Mammary epithelial cell (primary cell): Measurements from ENCODE around the gene PROM2.

Experiments used
- CTCF ChIP-seq, 2 donors: IDR thresholded peaks in 1 of 2; conservative IDR thresholded peaks in 1 of 2; 2 replicates each; pipeline ENCODE4 v1.5.1; 2011 to 2012; ENCODE audit warnings: inconsistent platforms in 2 of 2, low read length in 2 of 2, mild to moderate bottlenecking in 2 of 2, control low read depth in 1 of 2, low read depth in 1 of 2; ENCODE audit not compliant: insufficient read depth in 1 of 2; ENCODE audit errors: extremely low read depth in 1 of 2
- EZH2 ChIP-seq: IDR thresholded peaks from 2 replicates; pipeline ENCODE4 v1.6.1; 2012; ENCODE audit warnings: low read length, inconsistent platforms, borderline replicate concordance

- TF ChIP-seq EZH2 (no peak), CTCF (conservative IDR thresholded peaks at IDR 0.05 in 1 of 2, IDR thresholded peaks at IDR 0.05 in 1 of 2; ENCODE audit: extremely low read depth in 1 of 2, insufficient read depth in 1 of 2, low read depth in 1 of 2, low read length in 2 of 2) (no peak)
Measured at GRCh38 chr2:95313296-95314131, 39.3 kb downstream of the PROM2 start.
